Upper lobe of left lung (tissue), 4 donors: ENCODE results near the gene TMTC2.

Experiments
- EP300 ChIP-seq, 4 donors: sonication (generic); formaldehyde crosslinking; IDR thresholded peaks; one replicate each; pipeline ENCODE4 v1.5.1; 2017; ENCODE audit warnings: antibody characterized with exemption in 4 of 4, control low read depth in 2 of 4
- POLR2A ChIP-seq, 4 donors: fragments of 450-650 bp; IDR thresholded peaks; one replicate each; pipeline ENCODE4 v1.5.1; 2016 to 2017; ENCODE audit warnings: antibody characterized with exemption in 4 of 4, mild to moderate bottlenecking in 2 of 4
- TF ChIP-seq, protein P1 (sequence below), 6 experiments: fragments of 450-650 bp in 4 of 6; fragments of 200-600 bp in 2 of 6; sonication (generic) in 2 of 6; IDR thresholded peaks; one replicate each; pipeline ENCODE4 v1.5.1; 2016 to 2019; ENCODE audit warnings: antibody characterized with exemption in 6 of 6

- TF ChIP-seq, protein P1, sequence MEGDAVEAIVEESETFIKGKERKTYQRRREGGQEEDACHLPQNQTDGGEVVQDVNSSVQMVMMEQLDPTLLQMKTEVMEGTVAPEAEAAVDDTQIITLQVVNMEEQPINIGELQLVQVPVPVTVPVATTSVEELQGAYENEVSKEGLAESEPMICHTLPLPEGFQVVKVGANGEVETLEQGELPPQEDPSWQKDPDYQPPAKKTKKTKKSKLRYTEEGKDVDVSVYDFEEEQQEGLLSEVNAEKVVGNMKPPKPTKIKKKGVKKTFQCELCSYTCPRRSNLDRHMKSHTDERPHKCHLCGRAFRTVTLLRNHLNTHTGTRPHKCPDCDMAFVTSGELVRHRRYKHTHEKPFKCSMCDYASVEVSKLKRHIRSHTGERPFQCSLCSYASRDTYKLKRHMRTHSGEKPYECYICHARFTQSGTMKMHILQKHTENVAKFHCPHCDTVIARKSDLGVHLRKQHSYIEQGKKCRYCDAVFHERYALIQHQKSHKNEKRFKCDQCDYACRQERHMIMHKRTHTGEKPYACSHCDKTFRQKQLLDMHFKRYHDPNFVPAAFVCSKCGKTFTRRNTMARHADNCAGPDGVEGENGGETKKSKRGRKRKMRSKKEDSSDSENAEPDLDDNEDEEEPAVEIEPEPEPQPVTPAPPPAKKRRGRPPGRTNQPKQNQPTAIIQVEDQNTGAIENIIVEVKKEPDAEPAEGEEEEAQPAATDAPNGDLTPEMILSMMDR (IDR thresholded peaks at IDR 0.05): no peak
- TF ChIP-seq EP300 (IDR thresholded peaks at IDR 0.05) (no peak), POLR2A (IDR thresholded peaks at IDR 0.05) (no peak)
Measured at GRCh38 chr12:82833481-82833880, 146.8 kb downstream of the TMTC2 start.
